GM19023 (cell line): ENCODE measurements around the gene TXNL4A.

Experiments used
- ATAC-seq: cut with Tn5 transposase; IDR thresholded peaks from one replicate; pipeline ENCODE4 v1.9.1; 2021; ENCODE audit warnings: mild to moderate bottlenecking, moderate library complexity; ENCODE audit not compliant: unreplicated experiment

The TXNL4A gene

DNA sequence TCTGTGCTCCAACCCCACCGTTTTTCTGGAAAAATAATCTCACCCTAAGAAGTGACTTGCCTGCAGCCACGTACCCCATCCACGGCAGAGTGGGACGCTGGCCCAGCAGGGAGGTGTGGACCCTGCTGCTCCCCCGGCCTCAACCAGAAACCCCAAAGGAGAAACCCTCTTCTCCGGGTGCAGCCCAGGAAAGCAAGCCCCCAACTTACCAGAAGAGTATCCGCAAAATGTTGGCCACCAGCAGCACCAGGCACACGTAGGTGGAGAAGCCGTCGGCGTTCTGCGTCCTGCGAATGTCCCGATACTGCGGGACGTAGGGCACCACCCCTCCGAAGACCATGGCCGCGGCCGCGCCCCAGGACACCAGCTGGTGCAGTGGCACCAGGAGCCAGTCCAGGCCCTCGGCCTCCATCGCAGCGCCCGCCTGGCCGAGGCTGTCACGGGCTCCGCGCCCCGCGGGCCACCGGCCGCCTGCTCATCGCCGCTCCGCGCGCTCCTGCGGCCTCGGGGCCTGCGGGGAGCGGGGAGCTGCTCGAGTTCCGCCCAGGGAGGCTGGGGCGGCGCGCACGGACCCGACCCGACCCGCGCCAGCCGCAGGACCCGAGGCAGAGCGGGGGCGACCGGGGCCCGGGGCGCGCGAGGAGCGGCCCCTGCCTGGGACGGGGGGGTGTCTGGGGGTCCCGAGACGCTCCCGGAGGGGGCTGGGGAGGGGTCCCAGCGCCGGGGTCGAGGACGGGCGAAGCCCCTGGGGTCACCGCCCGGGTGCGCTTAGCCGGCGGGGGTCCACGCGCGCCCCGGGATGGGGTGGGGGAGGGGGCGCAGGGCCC is 37.6 kb downstream of the TXNL4A start:
- ATAC-seq, result peak; percentile 30

- no peak for ATAC-seq
Measured at GRCh38 chr18:79949697-79950487, 38.5 kb downstream of the TXNL4A start.

DNA sequence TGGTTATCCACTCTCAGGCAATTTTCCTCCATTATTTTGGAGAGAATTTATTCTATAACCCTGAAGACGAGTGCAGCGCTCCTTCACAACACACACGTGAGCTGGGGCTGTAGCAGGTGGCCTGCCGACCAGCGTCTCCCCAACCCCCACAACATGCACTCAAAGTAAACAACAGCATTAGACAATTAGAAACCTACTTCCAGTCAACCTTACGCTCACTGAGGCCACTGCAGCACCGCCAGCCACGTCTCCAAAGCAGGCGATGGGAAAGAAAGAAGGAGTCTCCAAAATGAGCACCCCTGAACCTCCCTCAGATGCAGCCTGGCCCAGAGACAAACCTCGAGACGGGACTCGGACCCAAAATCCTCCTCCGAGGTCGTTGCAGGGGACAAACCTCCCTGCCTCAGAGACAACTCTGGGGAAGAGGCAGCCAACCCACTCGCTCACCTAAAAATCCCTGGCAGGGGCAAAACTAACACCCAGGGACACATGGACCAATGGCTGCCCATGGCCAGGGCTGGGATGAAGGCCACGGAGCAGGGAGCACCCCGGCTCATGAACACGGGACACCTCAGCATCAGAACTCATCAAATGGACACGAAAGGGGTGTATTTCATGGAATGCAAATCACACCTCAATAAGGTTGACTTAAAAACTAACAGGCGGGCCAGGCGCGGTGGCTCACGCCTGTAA is 39.5 kb downstream of the TXNL4A start:
- no peak for ATAC-seq

GRCh38 chr18:79947881-79948610 is 40.3 kb downstream of the TXNL4A start:
- no peak for ATAC-seq

DNA sequence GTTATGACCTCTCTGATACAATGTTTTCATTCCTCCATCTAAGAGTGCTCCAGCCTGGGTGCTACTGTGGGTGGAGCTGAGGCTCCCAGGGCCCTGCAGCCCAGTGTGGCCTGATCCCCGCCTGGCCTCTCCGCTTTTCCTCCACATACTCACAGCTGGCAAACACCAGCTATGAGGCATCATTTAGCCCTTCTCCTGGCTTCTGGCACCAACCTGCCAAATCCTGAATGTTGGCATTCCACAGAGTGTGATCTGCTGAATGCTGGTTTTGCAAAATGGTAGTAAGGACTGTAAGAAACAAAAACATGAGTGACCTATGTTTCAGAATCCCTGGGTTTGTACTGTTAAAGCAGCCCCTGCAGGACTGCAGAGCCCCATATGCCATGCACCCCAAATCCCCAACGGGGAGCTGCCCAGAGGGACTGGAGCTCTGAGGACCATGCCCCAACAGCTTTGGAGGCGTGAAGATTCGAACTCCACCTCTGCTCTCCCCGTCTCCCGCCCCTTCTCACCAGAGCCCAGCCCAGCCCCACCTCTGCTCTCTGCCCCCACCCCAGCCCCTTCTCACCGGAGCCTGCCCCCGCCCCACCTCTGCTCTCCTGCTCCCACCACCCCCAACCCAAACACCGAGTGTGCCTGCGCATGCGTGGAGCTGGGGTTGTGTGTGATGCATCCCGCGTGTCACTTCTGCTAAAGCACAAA is 41.2 kb downstream of the TXNL4A start:
- ATAC-seq, result no peak

GRCh38 chr18:79945118-79946042 is 43.0 kb downstream of the TXNL4A start:
- no peak for ATAC-seq

DNA sequence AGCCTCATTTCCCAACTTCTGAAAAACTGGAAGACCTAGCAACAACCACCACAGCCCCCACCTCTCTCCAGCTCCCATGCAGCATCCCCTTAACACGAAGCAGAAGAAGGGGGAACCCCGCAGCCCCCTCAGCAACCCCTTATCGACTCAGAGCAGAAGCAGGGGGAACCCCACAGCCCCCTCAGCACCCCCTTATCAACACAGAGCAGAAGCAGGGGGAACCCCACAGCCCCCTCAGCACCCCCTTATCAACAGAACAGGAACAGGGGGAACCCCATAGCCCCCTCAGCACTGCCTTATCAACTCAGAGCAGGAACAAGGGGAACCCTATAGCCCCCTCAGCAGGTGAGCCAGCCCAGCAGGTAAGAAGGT is 43.6 kb downstream of the TXNL4A start:
- no peak for ATAC-seq

DNA sequence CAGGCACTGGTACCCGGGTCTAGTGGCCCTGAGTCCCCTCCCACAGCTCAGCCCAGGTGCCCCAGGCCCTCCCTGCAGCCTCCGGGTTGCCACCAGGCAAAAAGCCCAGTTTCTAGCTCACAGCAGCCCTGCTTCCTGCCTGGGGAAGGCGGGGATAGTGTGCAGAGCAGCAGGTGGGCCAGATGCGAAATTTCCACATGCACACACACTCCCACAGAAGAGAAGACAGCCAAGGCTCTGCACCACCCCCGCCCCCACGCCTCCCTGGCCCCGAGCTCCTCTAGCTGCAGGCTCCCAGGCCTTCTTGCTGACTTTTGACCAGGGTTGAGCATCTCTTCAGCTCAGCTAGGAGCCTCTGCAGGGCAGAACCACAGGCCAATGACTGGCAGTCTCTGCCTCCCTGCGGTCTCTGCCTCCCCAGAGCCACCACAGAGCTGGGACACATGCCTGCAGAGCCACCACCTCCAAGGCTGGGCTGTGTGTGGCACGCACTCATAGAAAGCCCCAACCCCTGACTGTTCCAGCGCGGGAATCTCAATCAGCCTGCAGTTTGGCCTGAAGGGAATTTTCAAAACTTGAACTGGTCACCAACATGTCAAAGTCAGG is 44.1 kb downstream of the TXNL4A start:
- ATAC-seq, result peak; percentile 56

- no peak for ATAC-seq
Measured at GRCh38 chr18:79943608-79944125, 44.7 kb downstream of the TXNL4A start.

- ATAC-seq, result no peak
Measured at GRCh38 chr18:79942786-79943607, 45.4 kb downstream of the TXNL4A start.

GRCh38 chr18:79942211-79942610 is 46.2 kb downstream of the TXNL4A start:
- no peak for ATAC-seq

GRCh38 chr18:79941473-79942119 is 46.8 kb downstream of the TXNL4A start:
- ATAC-seq, result no peak

DNA sequence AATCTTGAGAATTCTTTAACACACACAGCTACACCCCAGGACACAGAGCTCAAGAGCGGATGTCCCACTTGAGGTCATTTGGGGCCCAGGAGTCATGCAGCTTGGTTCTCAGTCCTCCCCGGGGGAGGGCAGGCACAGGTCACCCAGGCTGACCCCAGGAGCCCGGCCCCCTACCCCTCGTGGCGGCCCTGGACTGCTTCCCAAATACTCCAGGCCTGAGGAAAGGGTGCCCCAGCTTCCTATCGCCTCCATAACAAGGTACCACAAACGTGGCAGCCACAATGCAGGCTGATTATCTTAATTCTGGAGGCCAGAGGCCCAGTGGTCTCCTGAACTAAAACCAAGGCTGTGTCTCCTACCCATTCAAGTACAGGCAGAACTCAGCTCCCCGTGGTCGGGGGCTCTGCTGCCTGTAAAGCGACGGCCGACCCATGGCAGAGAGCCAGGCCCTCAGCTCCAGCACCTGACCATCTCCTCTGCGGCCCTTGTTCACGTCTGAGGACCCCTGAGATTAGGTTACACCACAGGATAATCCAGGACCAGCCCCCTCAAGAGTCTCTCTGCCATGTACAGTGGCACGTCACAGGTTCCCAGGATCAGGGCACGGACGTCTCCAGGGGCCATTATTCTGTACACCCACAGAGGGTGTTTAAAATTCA is 47.4 kb downstream of the TXNL4A start:
- no peak for ATAC-seq

DNA sequence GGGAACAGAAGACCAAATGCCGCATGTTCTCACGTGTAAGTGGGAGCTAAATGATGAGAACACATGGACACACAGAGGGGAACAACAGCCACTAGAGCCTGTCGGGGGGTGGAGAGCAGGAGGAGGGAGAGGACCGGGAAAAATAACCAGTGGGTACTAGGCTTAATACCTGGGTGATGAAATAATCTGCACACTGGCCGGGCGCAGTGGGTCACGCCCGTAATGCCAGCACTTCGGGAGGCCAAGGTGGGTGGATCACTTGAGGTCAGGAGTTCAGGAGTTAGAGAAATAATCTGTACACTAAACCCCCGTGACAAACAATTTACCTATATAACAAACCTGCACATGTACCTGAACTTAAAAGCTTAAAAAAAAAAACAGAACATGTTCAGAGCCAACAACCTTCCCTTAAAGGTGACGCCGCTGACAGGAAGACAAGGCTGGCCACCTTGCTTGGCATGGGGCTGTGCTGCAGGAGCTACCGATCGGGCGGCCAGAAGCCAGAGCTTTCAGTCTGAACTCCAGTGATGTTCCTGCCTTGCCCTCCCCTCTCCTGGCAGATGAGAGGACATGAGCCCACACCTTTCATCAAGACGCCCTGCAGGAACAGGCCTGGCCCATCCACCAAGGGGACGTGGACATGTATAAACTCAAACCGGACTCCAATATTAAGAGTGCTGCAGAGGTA is 48.1 kb downstream of the TXNL4A start:
- ATAC-seq, result no peak

- ATAC-seq, result no peak
Measured at GRCh38 chr18:79939096-79939495, 49.3 kb downstream of the TXNL4A start.

DNA sequence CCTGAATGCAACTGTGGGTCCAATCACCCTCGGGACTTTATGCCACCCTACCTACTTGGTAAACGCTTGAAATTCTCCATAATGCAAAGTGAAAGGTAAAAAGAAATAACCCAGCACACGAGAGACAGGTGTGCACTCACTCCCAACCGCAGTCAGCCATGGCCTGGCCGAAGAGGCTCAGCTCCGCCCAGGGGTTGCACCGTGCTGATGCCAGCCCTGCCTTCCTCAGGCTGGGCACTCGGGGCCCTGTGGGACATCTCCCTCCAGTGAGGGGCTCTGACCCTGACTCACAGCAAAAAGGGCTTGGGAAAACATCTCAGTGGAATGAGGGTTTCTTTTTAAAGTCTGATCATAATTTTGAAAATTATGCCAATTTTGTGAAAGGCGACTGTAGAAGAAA is 50.2 kb downstream of the TXNL4A start:
- no peak for ATAC-seq
